SK-N-SH (cell line): ENCODE data around the gene ASB18.

Experiments
- EP300 ChIP-seq, 2 experiments: IDR thresholded peaks; 2 replicates each; pipeline versions ENCODE4 v1.4.0 to v1.6.1; 2012; ENCODE audit warnings: borderline replicate concordance in 1 of 2, low read depth in 1 of 2, low read length in 1 of 2
- NFIC ChIP-seq: IDR thresholded peaks from 2 replicates; pipeline ENCODE4 v1.4.0; 2012; ENCODE audit warnings: borderline replicate concordance
- SIN3A ChIP-seq: IDR thresholded peaks from 2 replicates; pipeline ENCODE4 v1.6.1; 2012; ENCODE audit warnings: low read depth, mild to moderate bottlenecking, low read length, moderate library complexity, borderline replicate concordance
- TEAD4 ChIP-seq: IDR thresholded peaks from 2 replicates; pipeline ENCODE4 v1.4.0; 2012; ENCODE audit warnings: mild to moderate bottlenecking, borderline replicate concordance; ENCODE audit not compliant: insufficient read depth
- YY1 ChIP-seq: IDR thresholded peaks from 2 replicates; pipeline ENCODE4 v1.4.0; 2012; ENCODE audit warnings: low read depth, mild to moderate bottlenecking
- TF ChIP-seq, protein P1 (sequence below): fragments of 200-600 bp; sonication (generic); IDR thresholded peaks from 2 replicates; pipeline ENCODE4 v1.6.1; 2017; ENCODE audit warnings: antibody characterized with exemption, mild to moderate bottlenecking, moderate library complexity
- TF ChIP-seq, protein P2 (sequence below): IDR thresholded peaks from 2 replicates; pipeline ENCODE4 v1.6.1; 2012; ENCODE audit warnings: mild to moderate bottlenecking, low read depth, low read length, moderate library complexity
- TF ChIP-seq, protein P3 (sequence below): IDR thresholded peaks from 2 replicates; pipeline ENCODE4 v1.4.0; 2012; ENCODE audit warnings: low read depth
- TF ChIP-seq, protein P4 (sequence below): IDR thresholded peaks from 2 replicates; pipeline ENCODE4 v1.4.0; 2012; ENCODE audit warnings: low read depth, borderline replicate concordance

DNA sequence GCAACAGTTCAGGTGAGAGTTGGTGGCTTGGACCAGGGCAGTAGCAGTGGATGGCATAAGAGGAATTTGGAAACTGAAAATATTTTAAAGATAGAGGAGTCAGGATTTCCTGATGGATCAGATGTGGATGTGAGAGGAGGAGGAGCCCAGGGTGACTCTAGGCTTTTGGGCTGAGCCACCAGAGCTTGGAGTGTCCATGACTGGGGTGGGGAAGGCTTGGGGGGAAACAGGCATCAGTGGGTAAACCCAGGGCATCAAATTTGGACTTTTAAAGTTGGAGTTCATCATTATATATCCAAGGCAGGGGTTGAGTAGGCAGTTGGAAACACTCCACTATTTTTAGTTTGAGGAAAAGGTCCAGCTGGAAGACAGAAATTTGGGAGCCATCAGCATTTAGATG is 27.3 kb upstream of the ASB18 start:
- TF ChIP-seq, protein P1, sequence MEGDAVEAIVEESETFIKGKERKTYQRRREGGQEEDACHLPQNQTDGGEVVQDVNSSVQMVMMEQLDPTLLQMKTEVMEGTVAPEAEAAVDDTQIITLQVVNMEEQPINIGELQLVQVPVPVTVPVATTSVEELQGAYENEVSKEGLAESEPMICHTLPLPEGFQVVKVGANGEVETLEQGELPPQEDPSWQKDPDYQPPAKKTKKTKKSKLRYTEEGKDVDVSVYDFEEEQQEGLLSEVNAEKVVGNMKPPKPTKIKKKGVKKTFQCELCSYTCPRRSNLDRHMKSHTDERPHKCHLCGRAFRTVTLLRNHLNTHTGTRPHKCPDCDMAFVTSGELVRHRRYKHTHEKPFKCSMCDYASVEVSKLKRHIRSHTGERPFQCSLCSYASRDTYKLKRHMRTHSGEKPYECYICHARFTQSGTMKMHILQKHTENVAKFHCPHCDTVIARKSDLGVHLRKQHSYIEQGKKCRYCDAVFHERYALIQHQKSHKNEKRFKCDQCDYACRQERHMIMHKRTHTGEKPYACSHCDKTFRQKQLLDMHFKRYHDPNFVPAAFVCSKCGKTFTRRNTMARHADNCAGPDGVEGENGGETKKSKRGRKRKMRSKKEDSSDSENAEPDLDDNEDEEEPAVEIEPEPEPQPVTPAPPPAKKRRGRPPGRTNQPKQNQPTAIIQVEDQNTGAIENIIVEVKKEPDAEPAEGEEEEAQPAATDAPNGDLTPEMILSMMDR, result no peak
- TF ChIP-seq, protein P2, sequence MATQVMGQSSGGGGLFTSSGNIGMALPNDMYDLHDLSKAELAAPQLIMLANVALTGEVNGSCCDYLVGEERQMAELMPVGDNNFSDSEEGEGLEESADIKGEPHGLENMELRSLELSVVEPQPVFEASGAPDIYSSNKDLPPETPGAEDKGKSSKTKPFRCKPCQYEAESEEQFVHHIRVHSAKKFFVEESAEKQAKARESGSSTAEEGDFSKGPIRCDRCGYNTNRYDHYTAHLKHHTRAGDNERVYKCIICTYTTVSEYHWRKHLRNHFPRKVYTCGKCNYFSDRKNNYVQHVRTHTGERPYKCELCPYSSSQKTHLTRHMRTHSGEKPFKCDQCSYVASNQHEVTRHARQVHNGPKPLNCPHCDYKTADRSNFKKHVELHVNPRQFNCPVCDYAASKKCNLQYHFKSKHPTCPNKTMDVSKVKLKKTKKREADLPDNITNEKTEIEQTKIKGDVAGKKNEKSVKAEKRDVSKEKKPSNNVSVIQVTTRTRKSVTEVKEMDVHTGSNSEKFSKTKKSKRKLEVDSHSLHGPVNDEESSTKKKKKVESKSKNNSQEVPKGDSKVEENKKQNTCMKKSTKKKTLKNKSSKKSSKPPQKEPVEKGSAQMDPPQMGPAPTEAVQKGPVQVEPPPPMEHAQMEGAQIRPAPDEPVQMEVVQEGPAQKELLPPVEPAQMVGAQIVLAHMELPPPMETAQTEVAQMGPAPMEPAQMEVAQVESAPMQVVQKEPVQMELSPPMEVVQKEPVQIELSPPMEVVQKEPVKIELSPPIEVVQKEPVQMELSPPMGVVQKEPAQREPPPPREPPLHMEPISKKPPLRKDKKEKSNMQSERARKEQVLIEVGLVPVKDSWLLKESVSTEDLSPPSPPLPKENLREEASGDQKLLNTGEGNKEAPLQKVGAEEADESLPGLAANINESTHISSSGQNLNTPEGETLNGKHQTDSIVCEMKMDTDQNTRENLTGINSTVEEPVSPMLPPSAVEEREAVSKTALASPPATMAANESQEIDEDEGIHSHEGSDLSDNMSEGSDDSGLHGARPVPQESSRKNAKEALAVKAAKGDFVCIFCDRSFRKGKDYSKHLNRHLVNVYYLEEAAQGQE, result no peak
- TF ChIP-seq, protein P3, sequence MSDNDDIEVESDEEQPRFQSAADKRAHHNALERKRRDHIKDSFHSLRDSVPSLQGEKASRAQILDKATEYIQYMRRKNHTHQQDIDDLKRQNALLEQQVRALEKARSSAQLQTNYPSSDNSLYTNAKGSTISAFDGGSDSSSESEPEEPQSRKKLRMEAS, result no peak
- TF ChIP-seq, protein P4, sequence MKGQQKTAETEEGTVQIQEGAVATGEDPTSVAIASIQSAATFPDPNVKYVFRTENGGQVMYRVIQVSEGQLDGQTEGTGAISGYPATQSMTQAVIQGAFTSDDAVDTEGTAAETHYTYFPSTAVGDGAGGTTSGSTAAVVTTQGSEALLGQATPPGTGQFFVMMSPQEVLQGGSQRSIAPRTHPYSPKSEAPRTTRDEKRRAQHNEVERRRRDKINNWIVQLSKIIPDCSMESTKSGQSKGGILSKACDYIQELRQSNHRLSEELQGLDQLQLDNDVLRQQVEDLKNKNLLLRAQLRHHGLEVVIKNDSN, result no peak
- TF ChIP-seq SIN3A (no peak), YY1 (no peak), EP300 (IDR thresholded peaks at IDR 0.05; ENCODE audit: borderline replicate concordance in 1 of 2, low read depth in 1 of 2, low read length in 1 of 2) (no peak), NFIC (no peak), TEAD4 (no peak)
